NCI-H226 (cell line): ENCODE results near the gene PPP1R3F.
"Not testable (repeated sequence)": the region's sequence is repeated elsewhere in the genome, so short reads cannot be mapped to it uniquely, and the experiment has no call there.

Source experiments
- DNase-seq: peaks from one replicate; pipeline ENCODE4 v3.0.0-alpha.2; 2015

Gene PPP1R3F

GRCh38 chrX:49322266-49322665, 52.7 kb downstream of the PPP1R3F start:
- DNase-seq = not testable (repeated sequence)

- not testable (repeated sequence) for DNase-seq
Measured at GRCh38 chrX:49323735-49324134, 54.1 kb downstream of the PPP1R3F start.

GRCh38 chrX:49330421-49330820, 60.8 kb downstream of the PPP1R3F start:
- DNase-seq = not testable (repeated sequence)

GRCh38 chrX:49331282-49331681, 61.7 kb downstream of the PPP1R3F start, which contains the start of gene GAGE13:
GAGE13 (plus strand) TSS chrX:49331582; CDS start chrX:49332738, 1,156 bp downstream.
- not testable (repeated sequence) for DNase-seq

GRCh38 chrX:49331841-49332240, 62.2 kb downstream of the PPP1R3F start:
- DNase-seq = not testable (repeated sequence)
